Neural progenitor cell (in vitro differentiated cells): ENCODE data around the gene TSTD1. TPM values are rescaled to one million over a fixed set of nuclear protein-coding genes. Genes with fewer than 3 reads are reported as not detected.

ENCODE experiments used
- DNase-seq: peaks from one replicate; pipeline ENCODE4 v3.0.0-alpha.2; 2016; ENCODE audit warnings: low spot score
- H2AFZ ChIP-seq: fragments of 200-600 bp; sonication (generic); replicated peaks from 2 replicates; pipeline ENCODE4 v1.6.1; 2016; ENCODE audit warnings: antibody characterized with exemption
- H3F3A ChIP-seq: fragments of 200-600 bp; sonication (generic); 2 replicates; pipeline ENCODE4 v1.6.1; 2016; ENCODE audit warnings: antibody characterized with exemption, low read depth
- H3K27ac ChIP-seq: fragments of 200-600 bp; sonication (generic); 2 replicates; pipeline ENCODE4 v1.5.1; 2016; ENCODE audit warnings: mild to moderate bottlenecking
- H3K27me3 ChIP-seq: fragments of 200-600 bp; sonication (generic); 2 replicates; pipeline ENCODE4 v1.6.1; 2016; ENCODE audit warnings: mild to moderate bottlenecking, moderate library complexity
- H3K36me3 ChIP-seq: fragments of 200-600 bp; sonication (generic); 2 replicates; pipeline ENCODE4 v1.5.1; 2016
- H3K4me1 ChIP-seq: fragments of 200-600 bp; sonication (generic); 2 replicates; pipeline ENCODE4 v1.6.1; 2016; ENCODE audit warnings: mixed run types
- H3K4me2 ChIP-seq: fragments of 200-600 bp; sonication (generic); 2 replicates; pipeline ENCODE4 v1.6.1; 2016
- H3K4me3 ChIP-seq: fragments of 200-600 bp; sonication (generic); 2 replicates; pipeline ENCODE4 v1.5.1; 2016
- H3K79me2 ChIP-seq: fragments of 200-600 bp; sonication (generic); 2 replicates; pipeline ENCODE4 v1.6.1; 2016; ENCODE audit warnings: low read depth
- H3K9ac ChIP-seq: fragments of 200-600 bp; sonication (generic); 2 replicates; pipeline ENCODE4 v1.6.1; 2016
- H3K9me3 ChIP-seq: fragments of 200-600 bp; sonication (generic); 2 replicates; pipeline ENCODE4 v1.5.1; 2016; ENCODE audit warnings: low read depth
- H4K20me1 ChIP-seq: fragments of 200-600 bp; sonication (generic); 2 replicates; pipeline ENCODE4 v1.6.1; 2016; ENCODE audit warnings: low read depth
- H3K27ac Mint-ChIP-seq: 3 replicates; pipeline ENCODE4 v1.8.0; 2021; ENCODE audit warnings: mixed read lengths
- H3K27me3 Mint-ChIP-seq: 2 replicates; pipeline ENCODE4 v1.8.0; 2022; ENCODE audit warnings: low read depth, mild to moderate bottlenecking, inconsistent platforms, moderate library complexity, mixed read lengths; ENCODE audit not compliant: insufficient read depth
- H3K36me3 Mint-ChIP-seq: 3 replicates; pipeline ENCODE4 v1.8.0; 2021; ENCODE audit warnings: mixed read lengths
- H3K4me1 Mint-ChIP-seq: 3 replicates; pipeline ENCODE4 v1.8.0; 2021; ENCODE audit warnings: mixed read lengths
- H3K4me3 Mint-ChIP-seq: 3 replicates; pipeline ENCODE4 v1.8.0; 2021; ENCODE audit warnings: mild to moderate bottlenecking, moderate library complexity, mixed read lengths
- H3K9me3 Mint-ChIP-seq: 3 replicates; pipeline ENCODE4 v1.8.0; 2020; ENCODE audit warnings: mixed read lengths
- CTCF ChIP-seq: fragments of 200-600 bp; sonication (generic); IDR thresholded peaks from 2 replicates; pipeline ENCODE4 v1.5.1; 2017; ENCODE audit warnings: antibody characterized with exemption, mild to moderate bottlenecking
- EZH2 ChIP-seq: fragments of 200-600 bp; sonication (generic); IDR thresholded peaks from 2 replicates; pipeline ENCODE4 v1.6.1; 2017; ENCODE audit warnings: antibody characterized with exemption, mild to moderate bottlenecking, moderate library complexity
- EZH2phosphoT487 ChIP-seq: fragments of 200-600 bp; sonication (generic); IDR thresholded peaks from 2 replicates; pipeline ENCODE4 v1.6.1; 2017; ENCODE audit warnings: antibody characterized with exemption
- total RNA-seq: library from RNA; depleted of rRNA; stranded (reverse); fragments of >200 nt; gene quantifications from 2 replicates; pipeline ENCODE4 v1.2.3, GENCODE V29; 2015; ENCODE audit warnings: low replicate concordance

TSTD1 gene
- total RNA-seq, 1 donor from 2014 or later: 29.9 TPM

GRCh38 chr1:161048949-161049722 is 10.4 kb upstream of the TSTD1 start:
- Mint-ChIP-seq H3K27ac (no peak overlapping the region), H3K4me1 (peaks cover 8% of the 10 kb centered on the region)

GRCh38 chr1:161047436-161048420 is 9.0 kb upstream of the TSTD1 start:
- Histone ChIP-seq H2AFZ (no peak overlapping the region), H3K4me1 (peaks cover 12% of the 10 kb centered on the region)

More at GRCh38 chr1:161048949-161049722, 10.4 kb upstream of the TSTD1 start:
- H3K27me3 ChIP-seq: peaks cover 9% of the 10 kb centered on the region
- no peak overlapping the region for H3K27ac ChIP-seq
- H3K4me2 ChIP-seq: no peak overlapping the region
- DNase-seq: no peak
- H3K36me3 Mint-ChIP-seq: peaks cover 7% of the 10 kb centered on the region
- peaks cover 8% of the 10 kb centered on the region for H4K20me1 ChIP-seq
- peaks cover 9% of the 10 kb centered on the region for H3K4me1 ChIP-seq
- H3K9ac ChIP-seq: no peak overlapping the region
- peaks cover 35% of the 10 kb centered on the region for H3K9me3 Mint-ChIP-seq
- H2AFZ ChIP-seq: no peak overlapping the region
- TF ChIP-seq CTCF (no peak), EZH2 (no peak), EZH2phosphoT487 (no peak)
- peaks cover 11% of the 10 kb centered on the region for H3K79me2 ChIP-seq
- peaks cover 14% of the 10 kb centered on the region for H3F3A ChIP-seq
- no peak overlapping the region for H3K4me3 ChIP-seq
- H3K27me3 Mint-ChIP-seq: peaks cover 6% of the 10 kb centered on the region
- no peak overlapping the region for H3K4me3 Mint-ChIP-seq
- H3K36me3 ChIP-seq: no peaks in the 10 kb centered on the region
- no peaks in the 10 kb centered on the region for H3K9me3 ChIP-seq

More at GRCh38 chr1:161047436-161048420, 9.0 kb upstream of the TSTD1 start:
- peaks cover 11% of the 10 kb centered on the region for H3K4me1 Mint-ChIP-seq
- Histone ChIP-seq H3K36me3 (no peaks in the 10 kb centered on the region), H3F3A (peaks cover 14% of the 10 kb centered on the region), H3K9ac (no peak overlapping the region), H3K4me2 (no peak overlapping the region), H3K79me2 (peaks cover 25% of the 10 kb centered on the region), H3K27ac (no peak overlapping the region), H3K4me3 (no peak overlapping the region), H4K20me1 (peaks cover 11% of the 10 kb centered on the region), H3K27me3 (peaks cover 9% of the 10 kb centered on the region), H3K9me3 (no peaks in the 10 kb centered on the region)
- no peak for DNase-seq
- H3K36me3 Mint-ChIP-seq: peaks cover 10% of the 10 kb centered on the region
- TF ChIP-seq CTCF (no peak), EZH2phosphoT487 (no peak), EZH2 (no peak)
- H3K9me3 Mint-ChIP-seq: peaks cover 35% of the 10 kb centered on the region
- H3K4me3 Mint-ChIP-seq: peak overlapping the region; percentile 96
- H3K27me3 Mint-ChIP-seq: peaks cover 6% of the 10 kb centered on the region
- no peak overlapping the region for H3K27ac Mint-ChIP-seq
